HG02938 (cell line): ENCODE measurements around the gene REV3L.
A peak's percentile ranks its signal among the peaks of the same experiment; 100 is the strongest.
"Not testable (repeated sequence)": the region's sequence is repeated elsewhere in the genome, so short reads cannot be mapped to it uniquely, and the experiment has no call there.

Experiments used
- ATAC-seq: cut with Tn5 transposase; IDR thresholded peaks from one replicate; pipeline ENCODE4 v1.9.1; 2021; ENCODE audit warnings: mild to moderate bottlenecking, moderate library complexity; ENCODE audit not compliant: unreplicated experiment

REV3L gene

GRCh38 chr6:111270121-111270520, 212.9 kb downstream of the REV3L start:
- ATAC-seq = no peak

GRCh38 chr6:111269401-111269970, 213.5 kb downstream of the REV3L start:
- ATAC-seq = no peak

- no peak for ATAC-seq
Observed at GRCh38 chr6:111267764-111268333, 215.2 kb downstream of the REV3L start.

GRCh38 chr6:111266276-111266675, 216.7 kb downstream of the REV3L start:
- ATAC-seq = no peak

- no peak for ATAC-seq
Observed at GRCh38 chr6:111265842-111266241, 217.2 kb downstream of the REV3L start.

- ATAC-seq = no peak
Observed at GRCh38 chr6:111263837-111264236, 219.2 kb downstream of the REV3L start.

GRCh38 chr6:111260570-111261298, 222.3 kb downstream of the REV3L start:
- no peak for ATAC-seq

GRCh38 chr6:111259089-111259831, 223.8 kb downstream of the REV3L start:
- peak; percentile 98 for ATAC-seq

GRCh38 chr6:111258615-111259088, 224.4 kb downstream of the REV3L start:
- no peak for ATAC-seq

- ATAC-seq = no peak
Observed at GRCh38 chr6:111258010-111258409, 225.0 kb downstream of the REV3L start.

- ATAC-seq = no peak
Observed at GRCh38 chr6:111256646-111257045, 226.4 kb downstream of the REV3L start.

- ATAC-seq = not testable (repeated sequence)
Observed at GRCh38 chr6:111255838-111256237, 227.2 kb downstream of the REV3L start.

- no peak for ATAC-seq
Observed at GRCh38 chr6:111254779-111255166, 228.2 kb downstream of the REV3L start.

GRCh38 chr6:111254004-111254778, 228.8 kb downstream of the REV3L start:
- no peak for ATAC-seq

GRCh38 chr6:111252726-111253125, 230.3 kb downstream of the REV3L start:
- no peak for ATAC-seq

GRCh38 chr6:111250791-111251354, 232.1 kb downstream of the REV3L start:
- no peak for ATAC-seq
